ENCODE data around the gene AGBL3.
A peak's percentile ranks its signal among the peaks of the same experiment; 100 is the strongest.
"Not testable (repeated sequence)": the region's sequence is repeated elsewhere in the genome, so short reads cannot be mapped to it uniquely, and the experiment has no call there.

AGBL3 gene

GRCh38 chr7:135171581-135172291 lies 185.4 kb downstream of the AGBL3 start:
- not testable (repeated sequence) for H3K27me3 ChIP-seq (ENCODE audit: control insufficient read depth in 1 of 2, insufficient read depth in 2 of 2, low read length in 2 of 2); H3K9ac ChIP-seq (ENCODE audit: low read length); H3K9me3 ChIP-seq (ENCODE audit: low read length)
- peaks cover 27% of the 10 kb centered on the region for H3K4me1 ChIP-seq (ENCODE audit: insufficient read depth, low read length)
- peak overlapping the region in 1 of 2 donors; percentile 79 for H3K4me3 ChIP-seq (ENCODE audit: low read depth in 1 of 2, low read length in 2 of 2)
- H3K36me3 ChIP-seq (ENCODE audit: insufficient read depth, low read length), result peaks cover 17% of the 10 kb centered on the region
- peak overlapping the region; percentile 49 for H3K27ac ChIP-seq (ENCODE audit: low read depth, low read length)

GRCh38 chr7:135173916-135174315 lies 187.6 kb downstream of the AGBL3 start:
- H3K4me3 ChIP-seq (ENCODE audit: low read depth in 1 of 2, low read length in 2 of 2); H3K27me3 ChIP-seq (ENCODE audit: control insufficient read depth in 1 of 2, insufficient read depth in 2 of 2, low read length in 2 of 2); H3K27ac ChIP-seq (ENCODE audit: low read depth, low read length); H3K9ac ChIP-seq (ENCODE audit: low read length); H3K9me3 ChIP-seq (ENCODE audit: low read length); H3K36me3 ChIP-seq (ENCODE audit: insufficient read depth, low read length): not testable (repeated sequence)
- H3K4me1 ChIP-seq (ENCODE audit: insufficient read depth, low read length), result peaks cover 15% of the 10 kb centered on the region

GRCh38 chr7:135174941-135175340 lies 188.6 kb downstream of the AGBL3 start:
- Histone ChIP-seq H3K4me1 (ENCODE audit: insufficient read depth, low read length) (peaks cover 5% of the 10 kb centered on the region), H3K9ac (ENCODE audit: low read length) (no peak overlapping the region), H3K27ac (ENCODE audit: low read depth, low read length) (no peak overlapping the region), H3K4me3 (ENCODE audit: low read depth in 1 of 2, low read length in 2 of 2) (no peak overlapping the region), H3K27me3 (ENCODE audit: control insufficient read depth in 1 of 2, insufficient read depth in 2 of 2, low read length in 2 of 2) (no peaks in the 10 kb centered on the region), H3K36me3 (ENCODE audit: insufficient read depth, low read length) (no peaks in the 10 kb centered on the region), H3K9me3 (ENCODE audit: low read length) (no peaks in the 10 kb centered on the region)

DNA sequence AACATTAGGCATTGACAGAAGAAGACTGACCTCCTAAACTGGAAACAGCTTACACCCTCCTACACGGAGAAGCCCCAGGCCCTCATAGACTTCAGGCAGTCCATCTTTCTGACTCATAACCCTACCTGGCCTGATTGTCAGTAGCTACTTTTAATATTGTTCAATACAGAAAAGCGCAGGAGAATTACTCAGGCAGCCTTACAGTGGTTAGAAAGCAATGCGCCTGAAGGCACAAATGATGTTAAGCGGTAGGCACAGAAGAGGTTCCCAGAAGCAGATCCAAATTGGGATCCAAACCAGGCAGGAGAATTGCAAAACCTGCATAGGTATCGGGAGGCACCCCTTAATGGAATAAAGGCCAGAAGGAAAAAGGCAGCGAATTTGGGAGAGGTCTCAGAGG lies 189.6 kb downstream of the AGBL3 start:
- peaks cover 4% of the 10 kb centered on the region for H3K4me1 ChIP-seq (ENCODE audit: insufficient read depth, low read length)
- no peaks in the 10 kb centered on the region for H3K36me3 ChIP-seq (ENCODE audit: insufficient read depth, low read length)
- no peak overlapping the region for H3K4me3 ChIP-seq (ENCODE audit: low read depth in 1 of 2, low read length in 2 of 2)
- H3K27ac ChIP-seq (ENCODE audit: low read depth, low read length), result no peak overlapping the region
- peaks cover 2% of the 10 kb centered on the region for H3K9me3 ChIP-seq (ENCODE audit: low read length)
- no peak overlapping the region for H3K9ac ChIP-seq (ENCODE audit: low read length)
- H3K27me3 ChIP-seq (ENCODE audit: control insufficient read depth in 1 of 2, insufficient read depth in 2 of 2, low read length in 2 of 2), result no peaks in the 10 kb centered on the region

- H3K4me1 ChIP-seq (ENCODE audit: insufficient read depth, low read length), result no peaks in the 10 kb centered on the region
- H3K4me3 ChIP-seq (ENCODE audit: low read depth in 1 of 2, low read length in 2 of 2), result no peak overlapping the region
- H3K27ac ChIP-seq (ENCODE audit: low read depth, low read length), result no peak overlapping the region
- no peaks in the 10 kb centered on the region for H3K36me3 ChIP-seq (ENCODE audit: insufficient read depth, low read length)
- no peaks in the 10 kb centered on the region for H3K27me3 ChIP-seq (ENCODE audit: control insufficient read depth in 1 of 2, insufficient read depth in 2 of 2, low read length in 2 of 2)
- peaks cover 14% of the 10 kb centered on the region for H3K9me3 ChIP-seq (ENCODE audit: low read length)
- no peak overlapping the region for H3K9ac ChIP-seq (ENCODE audit: low read length)
These were observed 190.9 kb downstream of the AGBL3 start for GRCh38 chr7:135177028-135177696.

DNA sequence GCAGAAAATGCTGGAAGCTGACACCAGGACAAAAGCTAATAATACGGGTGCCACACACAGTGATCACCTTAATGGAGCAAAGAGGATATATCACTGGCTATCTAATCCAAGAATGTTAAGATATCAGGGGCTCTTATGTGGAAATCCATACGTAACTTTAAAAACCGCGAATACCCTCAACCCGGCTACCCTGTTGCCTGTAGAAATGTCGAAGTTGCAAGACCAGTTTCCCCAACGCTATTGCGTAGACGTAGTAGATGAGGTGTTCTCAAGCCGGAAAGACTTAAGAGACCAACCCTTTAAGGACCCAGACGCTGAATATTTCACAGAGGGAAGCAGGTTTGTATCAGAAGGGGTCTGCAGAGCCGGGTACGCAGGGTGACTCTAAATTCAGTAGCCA lies 192.1 kb downstream of the AGBL3 start:
- no peaks in the 10 kb centered on the region for H3K4me1 ChIP-seq (ENCODE audit: insufficient read depth, low read length)

DNA sequence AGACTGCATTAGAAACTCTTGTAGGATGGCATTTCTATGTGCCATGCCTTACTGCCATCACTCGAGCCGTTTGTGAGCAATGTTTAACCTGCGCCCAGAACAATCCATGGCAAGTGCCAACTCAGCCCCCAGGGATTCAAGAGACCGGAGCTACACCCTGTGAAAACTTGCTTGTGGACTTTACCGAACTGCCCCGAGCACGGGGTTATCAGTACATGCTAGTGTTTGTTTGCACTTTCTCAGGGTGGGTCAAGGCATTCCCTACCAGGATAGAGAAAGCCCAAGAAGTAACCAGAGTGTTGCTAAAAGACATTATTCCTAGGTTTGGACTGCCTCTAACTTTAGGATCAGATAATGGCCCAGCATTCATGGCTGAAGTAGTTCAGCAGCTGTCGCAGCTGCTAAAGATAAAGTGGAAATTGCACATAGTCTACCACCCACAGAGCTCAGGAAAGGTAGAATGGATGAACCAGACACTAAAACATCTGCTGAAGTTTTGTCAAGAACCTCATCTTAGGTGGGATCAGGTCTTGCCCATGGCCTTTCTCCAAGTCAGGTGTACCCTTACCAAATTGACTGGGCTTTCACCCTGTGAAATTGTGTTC lies 193.1 kb downstream of the AGBL3 start:
- Histone ChIP-seq H3K9me3 (ENCODE audit: low read length) (peaks cover 14% of the 10 kb centered on the region), H3K27me3 (ENCODE audit: control insufficient read depth in 1 of 2, insufficient read depth in 2 of 2, low read length in 2 of 2) (no peaks in the 10 kb centered on the region), H3K9ac (ENCODE audit: low read length) (no peak overlapping the region), H3K4me3 (ENCODE audit: low read depth in 1 of 2, low read length in 2 of 2) (no peak overlapping the region), H3K36me3 (ENCODE audit: insufficient read depth, low read length) (peaks cover 8% of the 10 kb centered on the region), H3K4me1 (ENCODE audit: insufficient read depth, low read length) (no peaks in the 10 kb centered on the region), H3K27ac (ENCODE audit: low read depth, low read length) (no peak overlapping the region)

More for the DNA sequence above, 192.1 kb downstream of the AGBL3 start:
- H3K27ac ChIP-seq (ENCODE audit: low read depth, low read length), result no peak overlapping the region
- no peaks in the 10 kb centered on the region for H3K36me3 ChIP-seq (ENCODE audit: insufficient read depth, low read length)
- no peaks in the 10 kb centered on the region for H3K27me3 ChIP-seq (ENCODE audit: control insufficient read depth in 1 of 2, insufficient read depth in 2 of 2, low read length in 2 of 2)
- H3K9ac ChIP-seq (ENCODE audit: low read length), result no peak overlapping the region
- H3K9me3 ChIP-seq (ENCODE audit: low read length), result peaks cover 14% of the 10 kb centered on the region
- H3K4me3 ChIP-seq (ENCODE audit: low read depth in 1 of 2, low read length in 2 of 2), result no peak overlapping the region

GRCh38 chr7:135180122-135180521 lies 193.8 kb downstream of the AGBL3 start:
- Histone ChIP-seq H3K27ac (ENCODE audit: low read depth, low read length) (no peak overlapping the region), H3K4me1 (ENCODE audit: insufficient read depth, low read length) (no peaks in the 10 kb centered on the region), H3K9ac (ENCODE audit: low read length) (no peak overlapping the region), H3K36me3 (ENCODE audit: insufficient read depth, low read length) (peaks cover 10% of the 10 kb centered on the region), H3K9me3 (ENCODE audit: low read length) (peaks cover 14% of the 10 kb centered on the region), H3K27me3 (ENCODE audit: control insufficient read depth in 1 of 2, insufficient read depth in 2 of 2, low read length in 2 of 2) (no peaks in the 10 kb centered on the region), H3K4me3 (ENCODE audit: low read depth in 1 of 2, low read length in 2 of 2) (no peak overlapping the region)

DNA sequence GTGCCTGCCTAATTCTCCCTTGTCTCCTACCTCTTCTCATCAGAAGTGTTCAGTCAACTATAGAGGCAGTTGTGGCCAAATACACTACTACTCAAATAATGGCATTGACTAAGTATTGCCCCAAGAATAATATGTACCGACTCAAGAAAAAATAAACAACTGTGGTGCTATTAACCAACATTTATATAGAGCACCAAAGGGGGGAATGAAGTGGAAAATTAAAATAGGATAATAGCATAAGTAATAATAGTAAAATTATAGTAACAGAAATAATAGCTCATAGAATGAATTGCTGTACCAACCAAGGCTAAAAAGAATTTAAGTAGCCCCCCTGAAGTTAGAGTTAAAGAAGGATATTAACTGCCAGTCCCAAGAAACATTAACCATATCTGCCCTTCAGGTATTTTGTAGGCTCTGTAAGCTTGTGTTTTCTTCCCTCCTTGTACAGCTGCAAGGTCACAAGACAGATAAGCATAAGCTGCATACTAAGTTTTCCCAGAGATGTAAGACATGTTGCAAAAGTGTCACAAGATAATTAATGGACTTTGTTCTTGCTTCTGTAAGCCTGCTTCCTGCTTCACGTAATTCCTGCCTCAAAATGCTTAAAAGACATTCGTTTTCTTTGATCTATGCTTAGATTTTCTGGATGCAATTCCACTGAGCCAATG lies 195.1 kb downstream of the AGBL3 start:
- peaks cover 19% of the 10 kb centered on the region for H3K36me3 ChIP-seq (ENCODE audit: insufficient read depth, low read length)
- peaks cover 14% of the 10 kb centered on the region for H3K9me3 ChIP-seq (ENCODE audit: low read length)
- H3K9ac ChIP-seq (ENCODE audit: low read length), result no peak overlapping the region
- H3K4me1 ChIP-seq (ENCODE audit: insufficient read depth, low read length), result no peaks in the 10 kb centered on the region
- H3K4me3 ChIP-seq (ENCODE audit: low read depth in 1 of 2, low read length in 2 of 2), result no peak overlapping the region
- H3K27me3 ChIP-seq (ENCODE audit: control insufficient read depth in 1 of 2, insufficient read depth in 2 of 2, low read length in 2 of 2), result no peaks in the 10 kb centered on the region
- no peak overlapping the region for H3K27ac ChIP-seq (ENCODE audit: low read depth, low read length)

GRCh38 chr7:135181929-135182678 lies 195.8 kb downstream of the AGBL3 start:
- Histone ChIP-seq H3K4me3 (ENCODE audit: low read depth in 1 of 2, low read length in 2 of 2) (no peak overlapping the region), H3K27me3 (ENCODE audit: control insufficient read depth in 1 of 2, insufficient read depth in 2 of 2, low read length in 2 of 2) (no peaks in the 10 kb centered on the region), H3K27ac (ENCODE audit: low read depth, low read length) (no peak overlapping the region), H3K9me3 (ENCODE audit: low read length) (peaks cover 14% of the 10 kb centered on the region), H3K4me1 (ENCODE audit: insufficient read depth, low read length) (no peaks in the 10 kb centered on the region), H3K36me3 (ENCODE audit: insufficient read depth, low read length) (peaks cover 25% of the 10 kb centered on the region), H3K9ac (ENCODE audit: low read length) (no peak overlapping the region)

DNA sequence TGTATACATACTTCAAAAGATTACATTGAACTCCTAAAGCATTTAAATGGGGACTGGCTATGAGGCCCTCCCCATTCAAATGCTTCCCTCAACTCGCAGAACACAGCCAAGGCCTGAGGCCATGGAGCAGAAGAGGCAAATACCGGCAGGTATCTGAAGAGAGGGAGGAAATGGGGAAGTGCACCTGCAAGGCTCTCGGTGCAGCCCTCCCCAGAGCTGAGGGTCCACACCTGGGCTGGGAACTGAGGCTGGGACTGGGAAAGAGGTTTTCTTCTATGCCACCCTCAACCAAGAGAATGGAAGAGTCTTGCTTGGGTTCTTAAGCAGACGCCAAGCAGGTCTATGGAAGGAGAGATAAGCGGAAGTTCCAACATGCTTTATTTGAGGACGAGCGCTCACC lies 197.2 kb downstream of the AGBL3 start:
- H3K27me3 ChIP-seq (ENCODE audit: control insufficient read depth in 1 of 2, insufficient read depth in 2 of 2, low read length in 2 of 2), result no peaks in the 10 kb centered on the region
- H3K4me3 ChIP-seq (ENCODE audit: low read depth in 1 of 2, low read length in 2 of 2), result no peak overlapping the region
- H3K4me1 ChIP-seq (ENCODE audit: insufficient read depth, low read length), result no peaks in the 10 kb centered on the region
- peaks cover 35% of the 10 kb centered on the region for H3K36me3 ChIP-seq (ENCODE audit: insufficient read depth, low read length)
- peaks cover 14% of the 10 kb centered on the region for H3K9me3 ChIP-seq (ENCODE audit: low read length)
- no peak overlapping the region for H3K27ac ChIP-seq (ENCODE audit: low read depth, low read length)
- no peak overlapping the region for H3K9ac ChIP-seq (ENCODE audit: low read length)

Data from muscle layer of colon (tissue), 2 donors.